Lower leg skin (tissue), 3 donors: Measurements from ENCODE around the gene PRCC.

Experiments used
- POLR2A ChIP-seq, 2 donors: fragments of 450-650 bp; IDR thresholded peaks; one replicate each; pipeline ENCODE4 v1.6.1; 2016 to 2017; ENCODE audit warnings: antibody characterized with exemption in 2 of 2, mild to moderate bottlenecking in 1 of 2, moderate library complexity in 1 of 2
- TF ChIP-seq, protein P1 (sequence below), 3 donors: fragments of 450-650 bp; IDR thresholded peaks; one replicate each; pipeline ENCODE4 v1.5.1; 2016; ENCODE audit warnings: antibody characterized with exemption in 3 of 3, mild to moderate bottlenecking in 3 of 3, moderate library complexity in 2 of 3

DNA sequence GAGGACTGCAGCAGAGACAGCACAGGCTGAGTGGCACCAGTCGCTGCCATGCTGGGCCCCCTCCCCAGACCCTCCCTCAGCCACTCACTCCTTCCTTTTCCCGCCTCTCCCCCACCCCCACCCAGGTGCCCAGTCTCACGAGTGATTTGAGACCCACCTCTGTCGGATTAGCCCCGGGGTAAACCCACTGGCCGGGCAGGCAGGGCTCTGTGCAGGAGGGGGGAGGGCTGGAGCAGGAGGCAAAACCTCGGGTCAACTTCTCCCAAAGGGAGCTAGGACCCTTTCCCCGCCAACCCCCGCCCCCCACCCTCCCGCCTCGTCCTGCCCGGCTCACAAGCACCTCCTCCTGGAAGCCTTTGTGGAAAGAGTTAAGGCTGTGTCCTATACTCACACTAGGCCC is 23.0 kb upstream of the PRCC start:
- TF ChIP-seq, protein P1, sequence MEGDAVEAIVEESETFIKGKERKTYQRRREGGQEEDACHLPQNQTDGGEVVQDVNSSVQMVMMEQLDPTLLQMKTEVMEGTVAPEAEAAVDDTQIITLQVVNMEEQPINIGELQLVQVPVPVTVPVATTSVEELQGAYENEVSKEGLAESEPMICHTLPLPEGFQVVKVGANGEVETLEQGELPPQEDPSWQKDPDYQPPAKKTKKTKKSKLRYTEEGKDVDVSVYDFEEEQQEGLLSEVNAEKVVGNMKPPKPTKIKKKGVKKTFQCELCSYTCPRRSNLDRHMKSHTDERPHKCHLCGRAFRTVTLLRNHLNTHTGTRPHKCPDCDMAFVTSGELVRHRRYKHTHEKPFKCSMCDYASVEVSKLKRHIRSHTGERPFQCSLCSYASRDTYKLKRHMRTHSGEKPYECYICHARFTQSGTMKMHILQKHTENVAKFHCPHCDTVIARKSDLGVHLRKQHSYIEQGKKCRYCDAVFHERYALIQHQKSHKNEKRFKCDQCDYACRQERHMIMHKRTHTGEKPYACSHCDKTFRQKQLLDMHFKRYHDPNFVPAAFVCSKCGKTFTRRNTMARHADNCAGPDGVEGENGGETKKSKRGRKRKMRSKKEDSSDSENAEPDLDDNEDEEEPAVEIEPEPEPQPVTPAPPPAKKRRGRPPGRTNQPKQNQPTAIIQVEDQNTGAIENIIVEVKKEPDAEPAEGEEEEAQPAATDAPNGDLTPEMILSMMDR (IDR thresholded peaks at IDR 0.05) = no peak
- TF ChIP-seq POLR2A (IDR thresholded peaks at IDR 0.05) = no peak
